Measurements from ENCODE around the gene GALR2. TPM values are rescaled to one million over a fixed set of nuclear protein-coding genes. Genes with fewer than 3 reads are reported as not detected.
A peak's percentile ranks its signal among the peaks of the same experiment; 100 is the strongest.

The GALR2 gene
- total RNA-seq, 1 experiment from 2014 or later = 0.18 TPM

GRCh38 chr17:76079535-76079955 lies 5.0 kb downstream of the GALR2 start:
- no peak for DNase-seq (ENCODE audit: low read depth)

DNA sequence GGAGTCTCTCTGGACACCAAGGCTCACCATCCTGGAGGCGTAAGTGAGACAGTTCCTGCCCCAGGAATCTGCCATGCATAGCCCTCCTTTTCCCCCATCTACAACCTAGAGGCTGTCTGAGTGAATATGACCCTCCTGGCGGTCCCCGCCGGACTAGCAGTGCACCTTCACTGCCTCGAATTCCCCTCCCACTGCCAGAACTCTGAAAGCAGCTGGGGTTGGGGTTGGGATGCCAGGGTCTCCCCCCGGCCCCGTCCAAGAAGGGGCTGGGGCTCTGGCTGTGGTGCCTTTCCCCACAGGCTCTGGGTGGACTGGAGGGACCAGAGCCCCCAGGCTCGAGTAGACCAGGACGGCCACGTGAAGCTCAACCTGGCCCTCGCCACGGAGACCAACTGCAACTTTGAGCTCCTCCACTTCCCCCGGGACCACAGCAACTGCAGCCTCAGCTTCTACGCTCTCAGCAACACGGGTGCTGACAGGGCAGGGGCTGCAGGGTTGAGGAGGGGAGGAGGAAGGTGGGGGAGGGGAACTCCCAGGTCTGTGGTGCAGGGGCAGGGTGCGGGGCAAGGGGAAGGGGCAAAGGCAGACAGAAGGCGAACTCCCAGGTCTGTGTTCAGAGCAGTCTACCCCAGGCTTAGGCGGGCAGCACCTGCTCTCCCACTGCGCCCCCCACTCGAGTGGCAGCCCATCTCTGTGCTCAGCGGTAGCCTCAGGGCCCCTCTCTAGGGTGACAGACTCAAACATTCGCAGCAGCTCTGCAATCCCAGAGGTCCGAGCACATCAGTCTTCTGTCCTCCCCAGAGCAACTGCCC lies 5.6 kb downstream of the GALR2 start:
- DNase-seq (ENCODE audit: low read depth) = peak; percentile 13

DNA sequence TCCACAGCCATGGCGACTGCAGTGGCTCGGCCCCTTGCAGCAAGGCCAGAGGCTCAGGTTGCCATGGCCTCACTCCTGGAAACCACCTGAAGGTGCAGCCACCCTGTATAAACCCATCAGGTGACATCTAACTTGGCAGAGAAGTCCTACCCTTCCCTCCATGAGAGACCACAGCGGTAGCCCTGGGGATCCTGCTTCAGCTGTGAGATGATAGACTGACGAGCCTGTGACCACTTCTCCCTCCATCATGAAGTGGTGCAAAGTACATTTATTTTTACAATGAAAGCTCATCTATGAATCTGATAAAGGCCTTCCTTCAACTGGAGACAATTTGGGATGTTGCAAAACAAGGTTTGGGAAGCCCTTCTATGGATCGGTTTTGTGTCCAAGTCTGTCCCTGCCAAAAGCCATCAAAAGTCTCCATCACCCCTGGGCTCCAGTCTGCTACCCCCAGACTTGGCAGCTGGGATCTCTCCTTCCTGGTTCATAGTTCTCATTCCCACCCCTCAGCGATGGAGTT lies 6.2 kb downstream of the GALR2 start:
- DNase-seq (ENCODE audit: low read depth) = no peak

GRCh38 chr17:76081295-76082210 lies 7.0 kb downstream of the GALR2 start:
- no peak for DNase-seq (ENCODE audit: low read depth)

DNA sequence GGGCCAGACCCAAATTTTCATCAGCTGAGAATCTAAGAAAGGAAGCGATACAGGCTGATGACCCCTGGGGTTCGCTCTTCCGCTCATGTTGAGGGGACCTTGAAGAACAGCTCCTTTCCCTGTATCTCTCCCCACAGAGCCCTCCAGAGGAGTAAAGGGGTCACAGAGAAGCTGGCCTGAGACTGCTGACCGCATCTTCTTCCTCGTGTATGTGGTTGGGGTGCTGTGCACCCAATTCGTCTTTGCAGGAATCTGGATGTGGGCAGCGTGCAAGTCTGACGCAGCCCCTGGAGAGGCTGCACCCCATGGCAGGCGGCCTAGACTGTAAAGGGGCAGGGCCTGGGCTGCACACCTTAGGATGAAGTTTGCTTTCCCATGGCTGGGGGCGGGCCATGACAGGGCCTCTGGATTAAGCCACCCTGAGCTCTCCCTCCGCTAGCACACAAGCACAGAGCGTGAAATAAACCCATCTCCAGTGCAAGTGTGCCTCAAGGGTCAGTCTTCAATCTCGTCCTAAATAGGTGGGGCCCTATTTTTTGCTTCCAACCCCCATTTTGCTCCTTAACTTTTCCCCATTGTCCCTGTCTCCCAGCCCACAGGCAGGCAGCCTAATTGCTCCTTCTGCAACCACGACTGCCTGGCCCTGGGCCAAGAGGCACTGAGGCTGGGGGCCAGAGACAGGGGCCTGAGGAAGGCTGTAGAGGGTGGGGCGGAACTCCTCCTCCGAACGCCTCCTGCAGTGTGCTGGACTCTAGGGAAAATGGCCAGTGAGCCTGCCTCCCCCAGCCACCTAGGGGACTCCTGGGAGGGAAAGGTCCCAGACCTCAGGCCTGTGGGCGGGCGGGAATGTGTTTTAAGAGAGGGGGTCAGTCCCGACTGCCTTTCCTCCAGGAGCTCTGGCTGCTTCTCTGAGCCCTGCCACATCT lies 8.0 kb downstream of the GALR2 start:
- no peak for DNase-seq (ENCODE audit: low read depth)

- no peak for DNase-seq (ENCODE audit: low read depth)
These were observed 9.1 kb downstream of the GALR2 start for GRCh38 chr17:76083536-76084182.

DNA sequence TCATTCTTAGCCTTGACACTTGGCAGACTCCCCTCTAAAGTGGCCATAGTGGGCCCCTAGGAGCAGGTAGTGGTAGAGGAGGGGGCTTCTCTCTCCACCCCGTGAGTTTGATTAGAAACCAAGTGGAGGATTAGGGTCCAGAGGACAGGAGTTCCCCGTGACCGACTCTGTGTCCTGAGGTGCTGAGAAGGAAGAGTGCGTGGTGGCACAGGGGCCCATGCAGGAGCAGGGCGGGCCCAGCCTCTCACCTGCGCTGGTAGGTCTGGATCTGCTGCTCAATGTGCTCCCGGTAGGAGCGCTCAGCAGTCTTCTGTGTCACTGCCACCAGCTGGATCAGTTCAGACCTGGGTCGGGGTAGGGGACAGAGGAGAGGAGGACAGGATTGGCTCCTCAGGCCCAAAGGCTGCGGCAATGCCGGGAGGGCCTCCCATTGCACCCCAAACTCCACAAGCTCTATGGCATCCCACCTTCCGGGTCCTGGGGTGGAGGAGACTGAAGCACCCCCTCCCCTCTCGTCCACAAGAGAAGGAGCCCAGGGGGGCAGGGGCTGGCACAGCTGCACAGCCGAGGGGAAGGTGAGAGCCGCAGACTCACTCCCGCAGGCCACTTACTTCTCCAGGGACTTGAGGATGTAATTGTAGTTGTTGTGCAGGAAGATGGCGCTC lies 10.6 kb downstream of the GALR2 start:
- DNase-seq (ENCODE audit: low read depth) = no peak

GRCh38 chr17:76085731-76086366 lies 11.3 kb downstream of the GALR2 start:
- DNase-seq (ENCODE audit: low read depth) = no peak

GRCh38 chr17:76086384-76086783 lies 11.8 kb downstream of the GALR2 start:
- no peak for DNase-seq (ENCODE audit: low read depth)

GRCh38 chr17:76087531-76087930 lies 12.9 kb downstream of the GALR2 start:
- DNase-seq (ENCODE audit: low read depth) = no peak

DNA sequence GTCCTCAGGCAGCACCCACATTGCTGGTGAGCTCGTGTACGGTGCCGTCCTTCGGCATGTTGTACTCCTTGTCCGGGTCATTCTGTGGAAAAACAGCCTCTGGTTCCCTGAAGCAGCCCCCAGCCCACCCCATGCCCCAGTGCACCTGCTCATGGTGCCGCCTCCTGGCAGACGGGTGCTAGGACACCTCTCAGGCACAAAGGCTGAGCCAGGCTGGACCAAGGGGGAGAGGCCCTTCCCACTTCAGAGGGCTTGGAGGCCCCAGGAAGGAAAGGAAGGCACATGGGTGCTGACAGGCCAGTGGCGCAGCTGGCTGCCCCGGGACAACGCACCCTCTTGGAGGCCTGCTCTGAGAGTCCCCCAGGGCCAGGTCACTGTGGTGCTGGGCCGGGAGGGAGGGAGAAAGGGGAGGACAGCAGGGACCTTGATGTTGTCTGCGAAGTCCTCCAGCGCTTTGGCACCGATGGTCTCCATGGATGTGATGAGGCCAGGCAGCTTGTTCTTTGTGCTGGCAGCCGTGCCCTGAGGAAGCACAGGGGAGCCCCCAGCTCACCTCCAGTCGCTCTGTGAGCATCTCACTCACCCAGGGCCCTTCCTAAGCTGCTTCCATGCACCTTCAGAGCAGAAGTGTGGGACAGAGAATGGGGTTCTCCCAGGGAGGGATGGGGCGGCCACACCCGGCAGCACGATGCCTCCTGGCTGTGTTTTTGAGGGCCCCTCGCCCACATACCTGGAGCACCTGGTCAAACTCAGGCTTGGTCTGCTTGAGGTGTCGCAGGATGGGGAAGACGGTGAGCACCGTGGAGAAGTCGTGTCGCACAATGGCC lies 13.7 kb downstream of the GALR2 start:
- no peak for DNase-seq (ENCODE audit: low read depth)

GRCh38 chr17:76088868-76089576 lies 14.4 kb downstream of the GALR2 start:
- no peak for DNase-seq (ENCODE audit: low read depth)

DNA sequence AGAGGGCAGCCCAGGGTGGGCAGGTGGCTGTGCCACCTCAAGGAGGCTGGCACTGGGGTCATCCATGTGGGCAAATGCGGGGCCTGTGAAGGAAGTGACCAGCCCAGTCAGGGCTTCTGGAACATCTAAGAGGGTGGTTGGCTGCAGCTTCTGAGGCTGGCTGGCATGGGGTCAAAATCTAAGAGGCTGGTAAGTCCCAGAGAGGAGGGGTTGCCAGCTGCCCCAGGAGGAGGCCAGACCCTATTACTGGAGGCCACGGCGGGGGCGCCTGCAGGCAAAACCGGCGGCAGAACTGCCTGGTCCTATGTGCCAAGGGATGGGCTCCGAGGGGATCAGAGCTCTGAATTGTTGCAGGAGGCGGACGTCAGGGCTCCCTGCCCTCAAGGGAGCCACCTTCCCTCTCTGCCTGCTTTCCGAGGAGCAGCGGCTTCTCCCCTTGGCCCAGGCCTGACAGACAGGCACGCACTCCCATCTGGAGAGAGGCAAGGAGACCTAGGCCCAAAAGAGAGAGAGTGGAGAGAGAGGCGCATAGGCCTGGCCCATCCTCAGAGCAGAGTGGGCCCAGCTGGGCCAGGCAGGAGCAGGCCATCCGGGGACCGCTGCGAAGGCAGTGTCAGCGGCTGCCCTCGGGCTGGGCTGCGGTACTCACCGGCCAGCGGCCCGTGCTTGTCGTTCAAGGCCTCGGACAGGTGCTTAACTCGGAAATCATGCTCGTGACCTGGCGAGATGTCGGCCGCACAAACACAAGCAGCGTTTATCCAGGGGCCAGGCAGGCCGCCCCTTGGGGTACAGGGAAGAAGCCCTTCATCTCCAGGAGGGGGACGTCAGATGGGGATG lies 15.3 kb downstream of the GALR2 start:
- DNase-seq (ENCODE audit: low read depth) = no peak

- no peak for DNase-seq (ENCODE audit: low read depth)
These were observed 16.0 kb downstream of the GALR2 start for GRCh38 chr17:76090517-76091129.

DNA sequence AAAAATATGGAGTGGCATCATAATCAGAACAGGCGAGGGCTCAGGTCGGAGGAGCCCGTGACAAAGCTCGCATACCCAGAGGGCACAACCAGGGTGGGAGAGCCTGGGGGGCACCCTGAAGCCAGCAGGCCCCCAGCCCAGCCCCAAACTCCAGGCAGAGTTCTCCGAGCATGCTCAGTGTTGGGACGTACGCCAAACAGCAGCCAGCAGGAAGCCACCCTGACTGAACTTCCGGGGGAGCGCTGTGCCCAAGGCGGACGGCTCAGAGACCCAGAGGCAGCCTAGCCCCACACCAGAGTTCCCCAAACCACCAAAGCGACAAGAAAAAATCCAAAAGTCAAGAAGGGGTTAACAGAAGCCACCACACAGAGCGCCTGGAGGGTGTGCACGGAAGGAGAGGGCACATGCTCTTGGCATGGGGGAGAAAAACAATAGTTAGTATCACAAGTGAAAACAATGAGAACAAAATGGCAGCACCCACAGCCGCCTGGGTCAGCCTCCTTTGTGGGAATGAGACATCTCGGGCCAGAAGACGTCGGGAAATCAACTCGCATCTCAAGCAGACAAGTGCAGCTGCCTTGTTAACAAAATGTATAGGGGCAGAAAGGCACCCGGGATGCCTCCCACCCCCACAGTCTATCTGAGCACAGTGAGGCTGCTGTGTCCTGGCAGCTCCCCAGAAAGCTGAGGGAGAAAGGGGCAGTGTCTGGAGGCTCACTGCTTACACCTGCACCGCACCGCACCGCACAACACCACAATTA lies 17.1 kb downstream of the GALR2 start:
- DNase-seq (ENCODE audit: low read depth) = no peak
